Central memory CD4-positive, alpha-beta T cell (primary cell): Measurements from ENCODE around the gene KCND3.

Experiments used
- DNase-seq: peaks from one replicate; pipeline ENCODE4 v3.0.0; 2022
- total RNA-seq, 3 experiments: gene quantifications; one replicate each; lab custom pipeline; 2026; lab: John Stamatoyannopoulos, UW

KCND3 gene
- total RNA-seq: 0 to 0.18 (median 0) reads per million in 3 experiments

- DNase-seq: no peak
These were observed at the start of gene KCND3 for GRCh38 chr1:111989531-111990025. Gene KCND3, minus strand, starts transcription at chr1:111989668.

- no peak for DNase-seq
These were observed 44.8 kb upstream of the KCND3 start for GRCh38 chr1:112034277-112034676.

GRCh38 chr1:112033439-112034120 is 44.1 kb upstream of the KCND3 start:
- DNase-seq: no peak

GRCh38 chr1:112030157-112030556 is 40.7 kb upstream of the KCND3 start:
- DNase-seq: no peak

- no peak for DNase-seq
These were observed 38.2 kb upstream of the KCND3 start for GRCh38 chr1:112027696-112028095.

- DNase-seq: no peak
These were observed 37.0 kb upstream of the KCND3 start for GRCh38 chr1:112026501-112026900.

GRCh38 chr1:112026016-112026415 is 36.5 kb upstream of the KCND3 start:
- no peak for DNase-seq

- DNase-seq: no peak
These were observed 31.8 kb upstream of the KCND3 start for GRCh38 chr1:112021263-112021662.

- no peak for DNase-seq
These were observed 27.7 kb upstream of the KCND3 start for GRCh38 chr1:112017183-112017582.

- DNase-seq: no peak
These were observed 23.4 kb upstream of the KCND3 start for GRCh38 chr1:112012823-112013222.

- DNase-seq: no peak
These were observed 21.7 kb upstream of the KCND3 start for GRCh38 chr1:112011202-112011601.

GRCh38 chr1:112007169-112007568 is 17.7 kb upstream of the KCND3 start:
- DNase-seq: no peak

GRCh38 chr1:112006416-112007025 is 17.1 kb upstream of the KCND3 start:
- no peak for DNase-seq

- DNase-seq: no peak
These were observed 14.6 kb upstream of the KCND3 start for GRCh38 chr1:112004076-112004475.

- no peak for DNase-seq
These were observed 13.0 kb upstream of the KCND3 start for GRCh38 chr1:112002514-112002913.

GRCh38 chr1:112001436-112001835 is 12.0 kb upstream of the KCND3 start:
- no peak for DNase-seq

- DNase-seq: no peak
These were observed 10.6 kb upstream of the KCND3 start for GRCh38 chr1:112000048-112000447.

- no peak for DNase-seq
These were observed 8.9 kb upstream of the KCND3 start for GRCh38 chr1:111998332-111998731.

GRCh38 chr1:111992476-111992875 is 3.0 kb upstream of the KCND3 start:
- DNase-seq: no peak

GRCh38 chr1:111990878-111991718 is 1.6 kb upstream of the KCND3 start:
- DNase-seq: no peak

GRCh38 chr1:111990026-111990877 is 784 bp upstream of the KCND3 start:
- DNase-seq: no peak

GRCh38 chr1:111988743-111989453 is 570 bp downstream of the KCND3 start:
- DNase-seq: no peak
